ENCODE results near the gene VKORC1. TPM values are rescaled to one million over a fixed set of nuclear protein-coding genes. Genes with fewer than 3 reads are reported as not detected.

The VKORC1 gene
- polyA plus RNA-seq, 1 donor, result 51.8 TPM

GRCh38 chr16:31090540-31090939 lies 4.1 kb downstream of the VKORC1 start:
- H3K27ac ChIP-seq (ENCODE audit: low read length), result no peak overlapping the region
- no peaks in the 10 kb centered on the region for H3K27me3 ChIP-seq (ENCODE audit: control insufficient read depth, insufficient read depth, low read length)
- H3K36me3 ChIP-seq (ENCODE audit: control insufficient read depth, insufficient read depth, low read length), result peaks cover 16% of the 10 kb centered on the region
- H3K4me3 ChIP-seq (ENCODE audit: low read length), result no peak overlapping the region
- H3K4me1 ChIP-seq (ENCODE audit: control insufficient read depth, insufficient read depth, low read length), result peaks cover 8% of the 10 kb centered on the region
- peaks cover 5% of the 10 kb centered on the region for H3K9me3 ChIP-seq (ENCODE audit: control insufficient read depth, low read depth, low read length)
- WGBS (ENCODE audit: insufficient coverage, low lambda C conversion rate), result no CpG with 5 or more reads among the region's 2 CpGs
- no peak for DNase-seq

DNA sequence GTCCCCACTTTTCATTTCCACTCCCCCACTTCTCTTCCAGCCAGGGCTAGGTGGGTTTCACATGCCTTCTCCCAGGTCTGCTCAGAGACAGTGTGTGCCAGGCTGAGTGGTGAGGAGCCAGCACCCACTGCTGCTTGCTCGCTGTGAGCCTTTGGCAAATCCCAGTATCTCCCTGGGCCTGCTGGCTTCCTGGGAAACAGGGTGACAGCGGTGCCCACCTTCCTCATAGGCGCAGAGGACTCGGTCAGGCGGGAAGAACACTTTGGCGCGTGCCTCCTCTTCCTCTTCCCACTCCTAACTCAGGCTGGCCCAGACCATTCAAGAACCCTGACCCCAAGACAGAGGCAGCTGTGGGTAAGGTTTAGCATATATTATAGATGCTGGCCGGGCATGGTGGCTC lies 5.4 kb downstream of the VKORC1 start:
- Histone ChIP-seq H3K9me3 (ENCODE audit: control insufficient read depth, low read depth, low read length) (no peaks in the 10 kb centered on the region), H3K27me3 (ENCODE audit: control insufficient read depth, insufficient read depth, low read length) (no peaks in the 10 kb centered on the region), H3K4me3 (ENCODE audit: low read length) (no peak overlapping the region), H3K4me1 (ENCODE audit: control insufficient read depth, insufficient read depth, low read length) (peaks cover 8% of the 10 kb centered on the region), H3K36me3 (ENCODE audit: control insufficient read depth, insufficient read depth, low read length) (peaks cover 27% of the 10 kb centered on the region), H3K27ac (ENCODE audit: low read length) (no peak overlapping the region)
- no peak for DNase-seq
- no CpG with 5 or more reads among the region's 8 CpGs for whole genome bisulfite sequencing (ENCODE audit: insufficient coverage, low lambda C conversion rate)

DNA sequence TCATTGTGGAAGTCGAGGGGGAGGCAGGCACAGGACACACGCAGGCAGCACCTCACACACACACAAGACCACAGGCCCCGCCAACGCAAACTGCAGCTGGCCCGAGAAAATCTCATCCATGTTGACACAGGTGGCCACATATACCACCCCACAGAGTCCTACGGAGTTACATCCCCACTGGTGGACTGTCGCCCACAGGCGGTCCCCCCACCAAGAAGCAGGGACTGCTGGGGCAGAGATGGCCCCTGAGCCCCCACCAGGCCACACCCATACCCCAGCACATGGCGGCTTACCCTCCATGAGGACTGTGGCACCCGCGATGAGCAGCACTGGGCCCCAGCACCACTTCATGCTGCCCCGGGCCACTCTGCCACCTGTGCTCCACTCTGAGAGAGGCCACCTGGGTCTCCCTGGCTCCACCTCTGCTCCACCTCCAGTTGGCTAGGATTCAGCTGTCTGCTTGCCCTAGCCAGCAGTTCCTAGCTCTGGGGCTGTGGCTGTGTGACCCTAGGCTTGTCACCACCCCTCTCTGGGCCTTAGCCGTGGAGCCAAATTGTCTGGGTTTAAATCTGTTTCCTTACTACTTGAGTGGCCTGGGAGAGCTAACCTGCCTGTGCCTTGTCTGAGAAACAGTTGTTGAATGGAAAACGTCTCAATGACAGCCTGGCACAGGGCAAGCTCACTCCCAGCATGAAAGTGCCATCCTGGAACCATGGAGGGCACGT lies 6.0 kb downstream of the VKORC1 start, which contains the start of gene PRSS53:
PRSS53 (minus strand) TSS at position 485 of the 725 bp plus-strand sequence; CDS start at position 351, 134 bp downstream.
- no peaks in the 10 kb centered on the region for H3K27me3 ChIP-seq (ENCODE audit: control insufficient read depth, insufficient read depth, low read length)
- DNase-seq, result no peak

DNA sequence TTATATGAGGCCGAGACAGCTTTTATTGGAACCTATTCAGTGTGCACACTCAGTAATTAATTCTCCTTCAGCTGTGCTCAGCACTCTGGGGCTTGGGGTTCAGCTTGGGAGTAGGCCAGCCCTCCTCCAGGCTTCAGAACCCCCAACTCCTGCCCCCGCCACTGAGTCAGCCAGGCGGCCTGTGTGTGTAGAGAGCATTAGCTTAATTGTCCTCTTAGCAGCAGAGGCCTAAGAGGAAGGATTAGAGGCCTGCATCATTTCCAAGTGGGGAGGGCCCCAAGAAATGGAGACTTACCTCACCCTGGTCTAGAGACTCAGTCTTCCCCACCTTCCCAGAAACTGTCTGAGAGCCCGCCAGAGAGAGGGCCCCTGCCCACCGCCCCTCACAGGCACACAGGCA lies 6.6 kb downstream of the VKORC1 start:
- Histone ChIP-seq H3K36me3 (ENCODE audit: control insufficient read depth, insufficient read depth, low read length) (peaks cover 34% of the 10 kb centered on the region), H3K27ac (ENCODE audit: low read length) (no peak overlapping the region), H3K4me3 (ENCODE audit: low read length) (no peak overlapping the region), H3K4me1 (ENCODE audit: control insufficient read depth, insufficient read depth, low read length) (no peaks in the 10 kb centered on the region), H3K27me3 (ENCODE audit: control insufficient read depth, insufficient read depth, low read length) (no peaks in the 10 kb centered on the region), H3K9me3 (ENCODE audit: control insufficient read depth, low read depth, low read length) (no peaks in the 10 kb centered on the region)
- no peak for DNase-seq
- WGBS (ENCODE audit: insufficient coverage, low lambda C conversion rate), result no CpG with 5 or more reads among the region's 5 CpGs

More for the DNA sequence above, 6.0 kb downstream of the VKORC1 start, which contains the start of gene PRSS53:
- H3K4me1 ChIP-seq (ENCODE audit: control insufficient read depth, insufficient read depth, low read length), result peaks cover 3% of the 10 kb centered on the region
- H3K9me3 ChIP-seq (ENCODE audit: control insufficient read depth, low read depth, low read length), result no peaks in the 10 kb centered on the region
- no CpG with 5 or more reads among the region's 15 CpGs for whole genome bisulfite sequencing (ENCODE audit: insufficient coverage, low lambda C conversion rate)
- no peak within 1 kb of the TSS for H3K4me3 ChIP-seq (ENCODE audit: low read length)
- peaks cover 31% of the 10 kb centered on the region for H3K36me3 ChIP-seq (ENCODE audit: control insufficient read depth, insufficient read depth, low read length)
- no peak within 1 kb of the TSS for H3K27ac ChIP-seq (ENCODE audit: low read length)

- Histone ChIP-seq H3K9me3 (ENCODE audit: control insufficient read depth, low read depth, low read length) (no peaks in the 10 kb centered on the region), H3K36me3 (ENCODE audit: control insufficient read depth, insufficient read depth, low read length) (peaks cover 38% of the 10 kb centered on the region), H3K27ac (ENCODE audit: low read length) (no peak overlapping the region), H3K4me1 (ENCODE audit: control insufficient read depth, insufficient read depth, low read length) (no peaks in the 10 kb centered on the region), H3K4me3 (ENCODE audit: low read length) (no peak overlapping the region), H3K27me3 (ENCODE audit: control insufficient read depth, insufficient read depth, low read length) (no peaks in the 10 kb centered on the region)
- no CpG with 5 or more reads among the region's 8 CpGs for WGBS (ENCODE audit: insufficient coverage, low lambda C conversion rate)
- no peak for DNase-seq
These were observed 7.1 kb downstream of the VKORC1 start for GRCh38 chr16:31087481-31087880.

GRCh38 chr16:31086629-31086906 lies 8.0 kb downstream of the VKORC1 start:
- H3K36me3 ChIP-seq (ENCODE audit: control insufficient read depth, insufficient read depth, low read length), result peaks cover 47% of the 10 kb centered on the region
- no CpG with 5 or more reads among the region's 6 CpGs for WGBS (ENCODE audit: insufficient coverage, low lambda C conversion rate)
- H3K4me3 ChIP-seq (ENCODE audit: low read length), result no peak overlapping the region

DNA sequence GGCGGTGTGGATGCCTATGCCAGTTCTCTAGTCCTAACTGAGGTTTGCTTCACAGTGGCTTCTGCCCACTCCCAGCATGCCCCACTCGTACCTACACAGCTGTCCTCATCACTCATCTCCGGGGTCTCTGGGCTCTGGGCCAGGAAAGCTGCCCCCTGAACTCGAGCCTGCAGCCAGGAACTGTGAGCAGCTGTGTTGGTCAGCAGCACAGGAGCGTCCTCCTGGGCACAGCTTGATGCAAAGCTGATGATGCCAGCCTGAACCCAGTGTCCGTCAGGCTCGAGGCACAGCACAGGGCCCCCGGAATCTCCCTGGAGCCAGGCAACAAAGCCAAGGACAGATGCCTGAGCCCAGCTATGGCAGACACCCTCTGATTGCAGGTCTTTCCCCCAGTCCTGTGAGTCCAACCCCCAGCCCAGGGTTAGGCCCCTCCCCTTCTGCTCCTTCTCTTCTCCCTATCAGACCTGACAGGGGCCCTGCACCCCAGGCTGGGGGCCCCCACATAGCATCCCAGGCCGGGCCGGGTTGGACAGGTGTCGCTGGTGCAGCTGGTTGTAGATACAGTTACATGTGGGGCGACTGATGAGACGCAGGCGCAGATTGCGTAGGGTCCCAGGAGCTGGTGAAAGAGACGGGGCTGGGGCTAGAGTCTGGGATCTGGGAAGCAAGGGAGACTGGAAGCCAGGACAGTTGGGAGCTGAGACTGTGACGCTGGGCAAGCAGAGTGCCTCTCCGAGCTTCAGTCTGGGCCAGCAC lies 8.5 kb downstream of the VKORC1 start:
- 93% methylated on average over 5 of the region's 18 CpGs for WGBS (ENCODE audit: insufficient coverage, low lambda C conversion rate)
- DNase-seq, result no peak
- Histone ChIP-seq H3K9me3 (ENCODE audit: control insufficient read depth, low read depth, low read length) (no peaks in the 10 kb centered on the region), H3K4me1 (ENCODE audit: control insufficient read depth, insufficient read depth, low read length) (no peaks in the 10 kb centered on the region), H3K27ac (ENCODE audit: low read length) (no peak overlapping the region), H3K36me3 (ENCODE audit: control insufficient read depth, insufficient read depth, low read length) (peaks cover 49% of the 10 kb centered on the region), H3K27me3 (ENCODE audit: control insufficient read depth, insufficient read depth, low read length) (no peaks in the 10 kb centered on the region), H3K4me3 (ENCODE audit: low read length) (no peak overlapping the region)

More at GRCh38 chr16:31086629-31086906, 8.0 kb downstream of the VKORC1 start:
- no peak for DNase-seq
- H3K27ac ChIP-seq (ENCODE audit: low read length), result no peak overlapping the region
- no peaks in the 10 kb centered on the region for H3K4me1 ChIP-seq (ENCODE audit: control insufficient read depth, insufficient read depth, low read length)
- H3K9me3 ChIP-seq (ENCODE audit: control insufficient read depth, low read depth, low read length), result no peaks in the 10 kb centered on the region
- H3K27me3 ChIP-seq (ENCODE audit: control insufficient read depth, insufficient read depth, low read length), result no peaks in the 10 kb centered on the region

- no peak overlapping the region for H3K27ac ChIP-seq (ENCODE audit: low read length)
- no peaks in the 10 kb centered on the region for H3K4me1 ChIP-seq (ENCODE audit: control insufficient read depth, insufficient read depth, low read length)
- H3K27me3 ChIP-seq (ENCODE audit: control insufficient read depth, insufficient read depth, low read length), result no peaks in the 10 kb centered on the region
- WGBS (ENCODE audit: insufficient coverage, low lambda C conversion rate), result 67% methylated on average over 1 of the region's 8 CpGs
- H3K9me3 ChIP-seq (ENCODE audit: control insufficient read depth, low read depth, low read length), result no peaks in the 10 kb centered on the region
- no peak for DNase-seq
- no peak overlapping the region for H3K4me3 ChIP-seq (ENCODE audit: low read length)
- peaks cover 49% of the 10 kb centered on the region for H3K36me3 ChIP-seq (ENCODE audit: control insufficient read depth, insufficient read depth, low read length)
These were observed 9.2 kb downstream of the VKORC1 start for GRCh38 chr16:31085411-31085810.

DNA sequence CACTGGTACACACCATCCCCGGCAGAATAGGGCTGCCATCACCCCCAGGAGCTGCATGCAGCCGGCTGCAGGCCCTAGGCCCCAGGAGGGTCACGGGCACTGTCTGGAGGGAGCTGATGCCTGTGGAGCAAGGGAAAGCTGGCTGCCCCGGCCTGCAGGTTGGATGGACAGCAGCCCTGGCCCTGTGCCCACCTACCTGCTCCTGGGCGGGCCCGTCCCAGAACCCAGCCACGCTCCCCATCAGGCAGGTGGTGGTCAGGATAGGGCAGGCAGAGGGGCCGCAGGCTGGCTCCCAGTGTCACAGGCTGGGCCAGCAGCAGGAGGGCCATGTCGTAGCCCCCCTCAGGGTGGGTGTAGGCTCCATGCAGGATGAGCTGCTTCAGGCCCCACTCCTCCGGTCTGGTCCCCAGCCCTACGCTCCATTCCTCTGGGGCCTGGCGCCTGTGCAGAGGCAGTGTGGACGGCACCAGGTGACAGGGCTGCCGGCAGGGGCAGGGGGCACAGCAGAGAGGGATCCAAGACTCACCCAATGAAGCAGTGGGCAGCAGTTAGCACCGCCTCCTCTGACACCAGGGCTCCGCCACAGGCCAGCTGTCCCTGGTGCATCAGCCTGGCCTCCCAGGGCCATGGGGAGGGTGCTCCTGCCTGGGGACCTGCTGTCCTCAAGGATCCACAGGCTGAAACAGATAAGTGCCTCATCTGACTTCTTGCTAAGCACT lies 9.9 kb downstream of the VKORC1 start:
- Histone ChIP-seq H3K27me3 (ENCODE audit: control insufficient read depth, insufficient read depth, low read length) (no peaks in the 10 kb centered on the region), H3K4me1 (ENCODE audit: control insufficient read depth, insufficient read depth, low read length) (no peaks in the 10 kb centered on the region), H3K27ac (ENCODE audit: low read length) (no peak overlapping the region), H3K36me3 (ENCODE audit: control insufficient read depth, insufficient read depth, low read length) (peaks cover 55% of the 10 kb centered on the region), H3K4me3 (ENCODE audit: low read length) (no peak overlapping the region), H3K9me3 (ENCODE audit: control insufficient read depth, low read depth, low read length) (peaks cover 6% of the 10 kb centered on the region)
- no peak for DNase-seq
- no CpG with 5 or more reads among the region's 16 CpGs for WGBS (ENCODE audit: insufficient coverage, low lambda C conversion rate)

- H3K36me3 ChIP-seq (ENCODE audit: control insufficient read depth, insufficient read depth, low read length), result peaks cover 62% of the 10 kb centered on the region
- peaks cover 7% of the 10 kb centered on the region for H3K9me3 ChIP-seq (ENCODE audit: control insufficient read depth, low read depth, low read length)
- H3K4me1 ChIP-seq (ENCODE audit: control insufficient read depth, insufficient read depth, low read length), result no peaks in the 10 kb centered on the region
- no peak for DNase-seq
- WGBS (ENCODE audit: insufficient coverage, low lambda C conversion rate), result no CpG with 5 or more reads among the region's 13 CpGs
- no peak overlapping the region for H3K4me3 ChIP-seq (ENCODE audit: low read length)
- no peak overlapping the region for H3K27ac ChIP-seq (ENCODE audit: low read length)
- H3K27me3 ChIP-seq (ENCODE audit: control insufficient read depth, insufficient read depth, low read length), result no peaks in the 10 kb centered on the region
These were observed 10.6 kb downstream of the VKORC1 start for GRCh38 chr16:31083981-31084380.

All from large intestine (tissue), 3 donors.